ENCODE data around the gene AVEN.

GRCh38 chr15:33866101-33866737 lies 172.8 kb downstream of the AVEN start:
- no peak for TF ChIP-seq CTCF (IDR thresholded peaks at IDR 0.05; ENCODE audit: low read depth, low read length, poor library complexity, severe bottlenecking)
- no peak for TF ChIP-seq EZH2phosphoT487 (IDR thresholded peaks at IDR 0.05; ENCODE audit: borderline replicate concordance, low read length)
